Loucy (cell line): ENCODE measurements around the gene CCDC158.

Experiments
- H2AFZ ChIP-seq: fragments of 200-600 bp; sonication (generic); 2 replicates; pipeline ENCODE4 v1.6.0; 2016; ENCODE audit warnings: antibody characterized with exemption, mild to moderate bottlenecking, low read length, moderate library complexity
- H3F3A ChIP-seq: fragments of 200-600 bp; 2 replicates; pipeline ENCODE4 v1.6.0; 2016; ENCODE audit warnings: antibody characterized with exemption, low read depth, mild to moderate bottlenecking
- H3K27me3 ChIP-seq: fragments of 200-600 bp; sonication (generic); 2 replicates; pipeline ENCODE4 v1.6.1; 2014; ENCODE audit warnings: low read length, mild to moderate bottlenecking; ENCODE audit not compliant: insufficient read depth, poor library complexity, severe bottlenecking
- H3K36me3 ChIP-seq: fragments of 200-600 bp; sonication (generic); 2 replicates; pipeline ENCODE4 v1.6.1; 2016; ENCODE audit warnings: low read length; ENCODE audit not compliant: insufficient read depth
- H3K4me1 ChIP-seq: fragments of 200-600 bp; sonication (generic); 2 replicates; pipeline ENCODE4 v1.5.1; 2014; ENCODE audit warnings: low read length, mild to moderate bottlenecking; ENCODE audit not compliant: insufficient read depth, poor library complexity, severe bottlenecking
- H3K4me2 ChIP-seq: fragments of 200-600 bp; sonication (generic); 2 replicates; pipeline ENCODE4 v1.6.0; 2014; ENCODE audit warnings: antibody characterized with exemption, low read length, low read depth, mild to moderate bottlenecking; ENCODE audit not compliant: poor library complexity, severe bottlenecking
- H3K4me3 ChIP-seq: fragments of 200-600 bp; sonication (generic); 2 replicates; pipeline ENCODE4 v1.5.1; 2014; ENCODE audit warnings: low read length, mild to moderate bottlenecking, mixed read lengths; ENCODE audit not compliant: poor library complexity, severe bottlenecking
- H3K79me2 ChIP-seq: fragments of 200-600 bp; sonication (generic); 2 replicates; pipeline ENCODE4 v1.6.1; 2014; ENCODE audit warnings: low read length; ENCODE audit not compliant: insufficient read depth
- H3K9ac ChIP-seq: fragments of 200-600 bp; sonication (generic); 2 replicates; pipeline ENCODE4 v1.6.0; 2014; ENCODE audit warnings: mild to moderate bottlenecking, low read depth, low read length, moderate library complexity; ENCODE audit not compliant: poor library complexity, severe bottlenecking
- H3K9me2 ChIP-seq: fragments of 200-600 bp; sonication (generic); replicated peaks from 2 replicates; pipeline ENCODE4 v1.6.1; 2016; ENCODE audit warnings: low read depth, low read length, mixed read lengths
- H3K9me3 ChIP-seq: fragments of 200-600 bp; sonication (generic); 2 replicates; pipeline ENCODE4 v1.6.1; 2014; ENCODE audit warnings: mild to moderate bottlenecking, antibody characterized with exemption, low read length, low read depth; ENCODE audit not compliant: insufficient read depth
- H4K20me1 ChIP-seq: fragments of 200-600 bp; sonication (generic); 2 replicates; pipeline ENCODE4 v1.6.0; 2014; ENCODE audit warnings: antibody characterized with exemption, low read length, mild to moderate bottlenecking; ENCODE audit not compliant: insufficient read depth, poor library complexity, severe bottlenecking
- CTCF ChIP-seq: fragments of 200-600 bp; sonication (generic); conservative IDR thresholded peaks from 2 replicates; pipeline ENCODE4 v1.5.1; 2014; ENCODE audit warnings: mild to moderate bottlenecking, antibody characterized with exemption, low read length
- EZH2phosphoT487 ChIP-seq: fragments of 200-600 bp; IDR thresholded peaks from 2 replicates; pipeline ENCODE4 v1.6.1; 2018; ENCODE audit warnings: antibody characterized with exemption, mild to moderate bottlenecking, moderate library complexity, borderline replicate concordance

The CCDC158 gene

GRCh38 chr4:76300012-76300411 is 120.9 kb downstream of the CCDC158 start:
- TF ChIP-seq CTCF, result no peak
- no peak for TF ChIP-seq EZH2phosphoT487
- H3K4me2 ChIP-seq, result peak overlapping the region; percentile 55

GRCh38 chr4:76298227-76298626 is 122.7 kb downstream of the CCDC158 start:
- peaks cover 12% of the 10 kb centered on the region; the same call in 1 of the 2 replicates for H3K9me3 ChIP-seq
- no peak overlapping the region for H2AFZ ChIP-seq
- peaks cover 28% of the 10 kb centered on the region for H3K4me1 ChIP-seq
- H4K20me1 ChIP-seq, result no peaks in the 10 kb centered on the region
- TF ChIP-seq EZH2phosphoT487, result no peak
- TF ChIP-seq CTCF, result no peak
- H3K4me2 ChIP-seq, result no peak overlapping the region
- H3K4me3 ChIP-seq, result no peak overlapping the region
- no peaks in the 10 kb centered on the region for H3K79me2 ChIP-seq
- peaks cover 18% of the 10 kb centered on the region for H3F3A ChIP-seq
- H3K27me3 ChIP-seq, result no peaks in the 10 kb centered on the region
- H3K9ac ChIP-seq, result no peak overlapping the region
- H3K36me3 ChIP-seq, result no peaks in the 10 kb centered on the region
- H3K9me2 ChIP-seq, result no peaks in the 10 kb centered on the region

More at GRCh38 chr4:76300012-76300411, 120.9 kb downstream of the CCDC158 start:
- peaks cover 46% of the 10 kb centered on the region for H3K4me1 ChIP-seq
- H3K79me2 ChIP-seq, result peaks cover 14% of the 10 kb centered on the region; the same call in 1 of the 2 replicates
- H4K20me1 ChIP-seq, result no peaks in the 10 kb centered on the region
- H3K9me2 ChIP-seq, result no peaks in the 10 kb centered on the region
- H3K27me3 ChIP-seq, result no peaks in the 10 kb centered on the region
- peaks cover 18% of the 10 kb centered on the region for H3F3A ChIP-seq
- H3K36me3 ChIP-seq, result no peaks in the 10 kb centered on the region
- H2AFZ ChIP-seq, result 0 out of 2 replicates have a peak overlapping the region, but pooled peaks have one; percentile 3
- H3K4me3 ChIP-seq, result peak overlapping the region; percentile 7
- H3K9ac ChIP-seq, result peak overlapping the region; percentile 36
- H3K9me3 ChIP-seq, result peaks cover 12% of the 10 kb centered on the region; the same call in 1 of the 2 replicates

- H3K36me3 ChIP-seq, result no peaks in the 10 kb centered on the region
- no peak overlapping the region for H3K4me3 ChIP-seq
- H3K4me2 ChIP-seq, result no peak overlapping the region
- H3F3A ChIP-seq, result peaks cover 9% of the 10 kb centered on the region
- H3K9me3 ChIP-seq, result peaks cover 12% of the 10 kb centered on the region; the same call in 1 of the 2 replicates
- no peak overlapping the region for H2AFZ ChIP-seq
- TF ChIP-seq CTCF (no peak), EZH2phosphoT487 (no peak)
- peaks cover 14% of the 10 kb centered on the region for H3K4me1 ChIP-seq
- H3K9me2 ChIP-seq, result no peaks in the 10 kb centered on the region
- H4K20me1 ChIP-seq, result no peaks in the 10 kb centered on the region
- no peaks in the 10 kb centered on the region for H3K27me3 ChIP-seq
- H3K79me2 ChIP-seq, result no peaks in the 10 kb centered on the region
- no peak overlapping the region for H3K9ac ChIP-seq
Measured at GRCh38 chr4:76296286-76296820, 124.6 kb downstream of the CCDC158 start.
